Transverse colon (tissue), 4 donors: ENCODE data around the gene PFKFB1. TPM values are rescaled to one million over a fixed set of nuclear protein-coding genes. Genes with fewer than 3 reads are reported as not detected.

Experiments used
- DNase-seq: peaks from one replicate; pipeline ENCODE4 v3.0.0-alpha.2; 2019
- H3K27ac ChIP-seq, 4 donors: fragments of 200-600 bp; sonication (generic); 2 replicates each; pipeline ENCODE4 v1.5.1; 2016 to 2018; ENCODE audit warnings: inconsistent platforms in 4 of 4
- H3K27me3 ChIP-seq: fragments of 200-600 bp; sonication (generic); 2 replicates; pipeline ENCODE4 v1.5.1; 2017; ENCODE audit warnings: inconsistent platforms
- H3K36me3 ChIP-seq, 4 donors: fragments of 200-600 bp; sonication (generic); 2 replicates each; pipeline ENCODE4 v1.5.1; 2017 to 2019; ENCODE audit warnings: inconsistent platforms in 4 of 4
- H3K4me1 ChIP-seq, 4 donors: fragments of 200-600 bp; sonication (generic); 2 replicates each; pipeline ENCODE4 v1.5.1; 2017 to 2020; ENCODE audit warnings: inconsistent platforms in 4 of 4
- H3K4me3 ChIP-seq, 4 donors: fragments of 200-600 bp; sonication (generic); 1 replicate in 1 of 4; 2 replicates in 3 of 4; pipeline versions ENCODE4 v1.5.1 to v1.6.1; 2017 to 2019; ENCODE audit warnings: inconsistent platforms in 4 of 4
- H3K9me3 ChIP-seq, 2 donors: fragments of 200-600 bp; sonication (generic); 2 replicates each; pipeline ENCODE4 v1.5.1; 2017 to 2019; ENCODE audit warnings: inconsistent platforms in 2 of 2
- CTCF ChIP-seq, 5 experiments: fragments of 200-600 bp in 3 of 5; fragments of 450-650 bp in 2 of 5; sonication (generic) in 3 of 5; IDR thresholded peaks; 1 replicate in 2 of 5; 2 replicates in 3 of 5; pipeline ENCODE4 v1.5.1; 2016 to 2017; ENCODE audit warnings: antibody characterized with exemption in 5 of 5, inconsistent platforms in 3 of 5, mild to moderate bottlenecking in 2 of 5, moderate library complexity in 1 of 5
- EP300 ChIP-seq: sonication (generic); formaldehyde crosslinking; IDR thresholded peaks from one replicate; pipeline ENCODE4 v1.6.1; 2017; ENCODE audit warnings: antibody characterized with exemption, low read depth
- POLR2A ChIP-seq: fragments of 450-650 bp; IDR thresholded peaks from one replicate; pipeline ENCODE4 v1.6.1; 2016; ENCODE audit warnings: antibody characterized with exemption, mild to moderate bottlenecking, moderate library complexity
- POLR2AphosphoS5 ChIP-seq, 3 donors: sonication (generic); formaldehyde crosslinking; IDR thresholded peaks; one replicate each; pipeline ENCODE4 v1.6.1; 2016; ENCODE audit warnings: antibody characterized with exemption in 3 of 3
- WGBS, 2 donors: methylation state at CpG; one replicate each; pipeline ENCODE4 v1.1.5; 2018; ENCODE audit warnings: low coverage in 1 of 2; 5-methylcytosine and 5-hydroxymethylcytosine counted together
- in situ Hi-C, 4 donors: fragments of 200-750 bp; cut with MboI; loops; one replicate each; pipeline versions ENCODE4 v1.15.0 to v1.15.1; 2017; ENCODE audit warnings: low sequenced_read_pairs in 3 of 4, low pct_ligation_motif_present in 1 of 4, low pct_unique_long_range_greater_than_20kb in 1 of 4
- intact Hi-C: fragments of 100-400 bp; cut with DNase I; formaldehyde crosslinking; loops from one replicate; pipeline ENCODE4 v1.15.1; 2023; ENCODE audit warnings: low total_unique reads
- total RNA-seq, 4 donors: library from RNA; depleted of rRNA; stranded (reverse); fragments of >200 nt; gene quantifications; one replicate each; pipeline ENCODE4 v1.1.0, GENCODE V29; 2016

PFKFB1 gene
- total RNA-seq, 4 donors from 2014 or later: 0.32 to 0.55 TPM; not detected in 2

DNA sequence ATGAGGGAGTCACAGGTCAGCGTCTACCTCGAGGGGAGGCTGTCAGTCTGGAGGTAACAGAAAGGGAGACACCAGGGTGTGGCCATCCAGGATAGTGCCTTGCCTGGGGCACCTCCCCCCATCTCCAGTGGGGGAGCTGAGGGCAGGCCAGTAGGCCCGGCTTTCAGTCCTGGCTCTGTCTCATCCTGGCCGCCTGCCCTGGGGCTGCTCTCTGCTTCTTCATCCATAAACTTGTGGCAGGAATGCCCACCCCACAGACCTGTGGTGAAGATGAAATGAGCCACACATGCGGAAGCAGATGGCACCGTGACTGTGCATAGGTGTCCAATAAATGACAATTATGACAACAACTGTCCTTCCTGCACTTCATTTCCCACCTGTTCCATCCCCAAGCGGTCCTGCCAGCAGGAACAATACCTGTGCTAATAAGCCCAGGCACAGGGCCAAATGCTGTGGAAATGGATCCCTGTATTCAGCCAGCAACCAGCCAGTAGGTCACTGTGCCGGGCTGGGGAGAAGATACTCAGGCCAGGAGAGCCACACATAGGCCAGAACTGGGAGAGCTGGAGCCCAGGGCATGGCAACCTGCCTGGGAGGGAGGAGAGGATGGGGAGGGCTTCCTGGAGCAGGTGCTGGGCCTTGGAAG lies 43.1 kb downstream of the PFKFB1 start:
- TF ChIP-seq POLR2AphosphoS5 (IDR thresholded peaks at IDR 0.05): no peak
- TF ChIP-seq POLR2A: no peak
- TF ChIP-seq EP300: no peak
- no peak for TF ChIP-seq CTCF (IDR thresholded peaks at IDR 0.05)
- in situ Hi-C loops: no loop called here

DNA sequence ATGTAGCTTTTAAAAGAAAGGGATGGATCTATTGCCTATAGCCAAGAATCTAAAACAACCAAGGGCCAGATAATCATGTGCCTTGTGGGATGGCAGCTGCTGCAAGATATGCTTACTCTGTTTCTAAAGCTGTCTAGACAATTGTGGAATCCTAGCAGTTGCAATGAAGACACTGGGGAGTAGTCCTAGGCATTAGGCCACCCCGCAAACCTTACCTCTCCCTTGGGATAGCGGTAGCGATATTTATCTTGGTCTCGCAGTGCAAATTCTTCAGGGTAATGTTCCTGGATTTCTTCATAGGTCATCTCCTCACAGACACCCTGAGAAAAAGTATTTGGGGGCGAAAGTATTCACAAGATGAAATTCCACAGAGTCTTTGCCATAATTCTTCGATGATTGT lies 48.8 kb downstream of the PFKFB1 start:
- H3K27ac ChIP-seq: no peak overlapping the region
- no peaks in the 10 kb centered on the region for H3K27me3 ChIP-seq
- in situ Hi-C loops (no loop called here), intact Hi-C loops (no loop called here)
- H3K4me3 ChIP-seq: no peak overlapping the region
- TF ChIP-seq POLR2AphosphoS5 (IDR thresholded peaks at IDR 0.05) (no peak), CTCF (IDR thresholded peaks at IDR 0.05) (no peak), EP300 (no peak), POLR2A (no peak)
- DNase-seq: no peak
- no peaks in the 10 kb centered on the region for H3K4me1 ChIP-seq
- H3K9me3 ChIP-seq: no peaks in the 10 kb centered on the region
- H3K36me3 ChIP-seq: no peaks in the 10 kb centered on the region
- 83% methylated on average over 6 of the region's 6 CpGs; no CpG with 5 or more reads in 1 of the 2 donors for WGBS, 2 donors

More for the DNA sequence above, 43.1 kb downstream of the PFKFB1 start:
- no peaks in the 10 kb centered on the region for H3K27me3 ChIP-seq
- intact Hi-C loops: loop anchor here (5.0 kb wide), 1 partner anchor 466 kb away; no protein-coding TSS in a partner anchor
- H3K4me3 ChIP-seq: no peak overlapping the region
- no peaks in the 10 kb centered on the region for H3K4me1 ChIP-seq
- no peak for DNase-seq
- H3K9me3 ChIP-seq: no peaks in the 10 kb centered on the region
- WGBS, 2 donors: 76% methylated on average over 6 of the region's 8 CpGs; no CpG with 5 or more reads in 1 of the 2 donors
- H3K36me3 ChIP-seq: no peaks in the 10 kb centered on the region
- no peak overlapping the region for H3K27ac ChIP-seq

DNA sequence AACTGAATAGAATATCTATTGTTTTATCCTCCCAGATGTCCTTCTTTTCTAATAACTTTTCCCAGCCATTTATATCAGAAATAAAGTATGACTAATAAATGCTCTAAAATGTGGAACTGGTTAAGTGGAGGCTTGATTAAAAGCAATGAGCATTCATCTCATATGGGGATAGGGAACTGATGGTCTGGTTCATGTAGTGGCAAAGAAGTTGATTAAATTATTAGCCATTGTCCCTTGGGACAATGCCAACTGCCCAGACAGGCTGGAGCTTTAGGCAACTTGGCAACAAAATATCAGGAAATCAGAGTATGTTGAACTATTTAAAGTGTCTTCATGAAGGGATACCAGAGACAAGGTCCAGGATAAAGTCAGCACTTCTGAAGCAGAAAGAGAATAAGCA lies 49.2 kb downstream of the PFKFB1 start:
- H3K9me3 ChIP-seq: no peaks in the 10 kb centered on the region
- no peak overlapping the region for H3K4me3 ChIP-seq
- intact Hi-C loops (no loop called here), in situ Hi-C loops (no loop called here)
- H3K27ac ChIP-seq: no peak overlapping the region
- H3K27me3 ChIP-seq: no peaks in the 10 kb centered on the region
- H3K36me3 ChIP-seq: no peaks in the 10 kb centered on the region
- no peak for TF ChIP-seq EP300
- no peak for TF ChIP-seq POLR2A
- no peak for TF ChIP-seq CTCF (IDR thresholded peaks at IDR 0.05)
- no peak for TF ChIP-seq POLR2AphosphoS5 (IDR thresholded peaks at IDR 0.05)
- no peak for DNase-seq
- H3K4me1 ChIP-seq: no peaks in the 10 kb centered on the region

- no peak overlapping the region for H3K27ac ChIP-seq
- no peaks in the 10 kb centered on the region for H3K27me3 ChIP-seq
- no peak for DNase-seq
- 84 to 100% methylated on average over 2 to 4 of the region's 4 CpGs for WGBS, 2 donors
- no peaks in the 10 kb centered on the region for H3K9me3 ChIP-seq
- intact Hi-C loops: no loop called here
- in situ Hi-C loops: no loop called here
- H3K4me1 ChIP-seq: no peaks in the 10 kb centered on the region
- no peak overlapping the region for H3K4me3 ChIP-seq
- no peak for TF ChIP-seq CTCF (IDR thresholded peaks at IDR 0.05)
- no peak for TF ChIP-seq EP300
- TF ChIP-seq POLR2A: no peak
- TF ChIP-seq POLR2AphosphoS5 (IDR thresholded peaks at IDR 0.05): no peak
- no peaks in the 10 kb centered on the region for H3K36me3 ChIP-seq
Measured at GRCh38 chrX:54937416-54937815, 56.6 kb downstream of the PFKFB1 start.
